CD14-positive monocyte (primary cell): ENCODE measurements around the gene OR8K3. TPM values are rescaled to one million over a fixed set of nuclear protein-coding genes. Genes with fewer than 3 reads are reported as not detected.

Experiments
- DNase-seq, 3 donors: peaks; one replicate each; pipeline ENCODE4 v3.0.0-alpha.2; 2011 to 2022
- H2AFZ ChIP-seq: 2 replicates; pipeline ENCODE4 v1.6.0; 2012; ENCODE audit warnings: mild to moderate bottlenecking, low read depth, low read length, inconsistent platforms; ENCODE audit not compliant: insufficient read depth, poor library complexity, severe bottlenecking
- H3K27ac ChIP-seq, 2 donors: 1 replicate in 1 of 2; 2 replicates in 1 of 2; pipeline ENCODE4 v1.5.1; 2012 to 2013; ENCODE audit warnings: low read length in 2 of 2, control low read depth in 1 of 2, inconsistent platforms in 1 of 2, low read depth in 1 of 2, mild to moderate bottlenecking in 1 of 2
- H3K27me3 ChIP-seq, 2 donors: one replicate each; pipeline versions ENCODE4 v1.6.0 to v1.6.1; 2011 to 2013; ENCODE audit warnings: low read length in 2 of 2; ENCODE audit not compliant: control insufficient read depth in 2 of 2, insufficient read depth in 2 of 2
- H3K36me3 ChIP-seq, 2 donors: replicated peaks in 1 of 2; 1 replicate in 1 of 2; 2 replicates in 1 of 2; pipeline versions ENCODE4 v1.5.1 to v1.6.1; 2012 to 2013; ENCODE audit warnings: low read length in 2 of 2, control low read depth in 1 of 2, inconsistent platforms in 1 of 2, mild to moderate bottlenecking in 1 of 2; ENCODE audit not compliant: insufficient read depth in 2 of 2, control insufficient read depth in 1 of 2
- H3K4me1 ChIP-seq, 2 donors: 1 replicate in 1 of 2; 2 replicates in 1 of 2; pipeline versions ENCODE4 v1.5.1 to v1.6.1; 2012 to 2013; ENCODE audit warnings: low read length in 2 of 2, control low read depth in 1 of 2, inconsistent platforms in 1 of 2, mild to moderate bottlenecking in 1 of 2, moderate library complexity in 1 of 2; ENCODE audit not compliant: insufficient read depth in 2 of 2, control insufficient read depth in 1 of 2
- H3K4me2 ChIP-seq: replicated peaks from 2 replicates; pipeline ENCODE3; 2012; ENCODE audit warnings: low read length, moderate library complexity, mild to moderate bottlenecking; ENCODE audit not compliant: poor library complexity, severe bottlenecking; ENCODE audit errors: extremely low read depth
- H3K4me3 ChIP-seq, 3 experiments: fragments of 200-600 bp in 1 of 3; sonication (generic) in 1 of 3; replicated peaks in 1 of 3; 1 replicate in 2 of 3; 2 replicates in 1 of 3; pipeline ENCODE4 v1.5.1; 2011 to 2013; ENCODE audit warnings: low read length in 3 of 3, mild to moderate bottlenecking in 3 of 3, control low read depth in 2 of 3, low read depth in 2 of 3, inconsistent platforms in 1 of 3, moderate library complexity in 1 of 3
- H3K79me2 ChIP-seq: 2 replicates; pipeline ENCODE4 v1.6.0; 2012; ENCODE audit warnings: mild to moderate bottlenecking, control low read depth, inconsistent platforms, low read length, moderate library complexity; ENCODE audit not compliant: insufficient read depth
- H3K9ac ChIP-seq: 2 replicates; pipeline ENCODE4 v1.6.0; 2017; ENCODE audit warnings: low read length, mild to moderate bottlenecking; ENCODE audit not compliant: insufficient read depth, poor library complexity, severe bottlenecking
- H3K9me3 ChIP-seq, 2 donors: replicated peaks in 1 of 2; 1 replicate in 1 of 2; 2 replicates in 1 of 2; pipeline versions ENCODE4 v1.5.1 to v1.6.1; 2012 to 2013; ENCODE audit warnings: low read length in 2 of 2, control low read depth in 1 of 2; ENCODE audit not compliant: control insufficient read depth in 1 of 2, insufficient read depth in 1 of 2
- H4K20me1 ChIP-seq: 2 replicates; pipeline ENCODE4 v1.6.0; 2012; ENCODE audit warnings: mild to moderate bottlenecking, low read length, control low read depth, moderate library complexity; ENCODE audit not compliant: insufficient read depth
- H3K27ac Mint-ChIP-seq, 7 donors: one replicate each; pipeline ENCODE4 v1.8.0; 2020; ENCODE audit warnings: mild to moderate bottlenecking in 7 of 7, mixed read lengths in 7 of 7, moderate library complexity in 6 of 7, inconsistent platforms in 2 of 7
- H3K27me3 Mint-ChIP-seq, 3 donors: one replicate each; pipeline ENCODE4 v1.8.0; 2021 to 2022; ENCODE audit warnings: low read depth in 3 of 3, mild to moderate bottlenecking in 3 of 3, mixed read lengths in 3 of 3, moderate library complexity in 3 of 3, inconsistent platforms in 1 of 3
- H3K36me3 Mint-ChIP-seq, 2 donors: one replicate each; pipeline ENCODE4 v1.8.0; 2020; ENCODE audit warnings: mixed read lengths in 2 of 2, inconsistent platforms in 1 of 2, mild to moderate bottlenecking in 1 of 2
- H3K4me1 Mint-ChIP-seq: one replicate; pipeline ENCODE4 v1.8.0; 2020; ENCODE audit warnings: mild to moderate bottlenecking, mixed read lengths
- H3K4me3 Mint-ChIP-seq, 2 donors: one replicate each; pipeline ENCODE4 v1.8.0; 2020; ENCODE audit warnings: mild to moderate bottlenecking in 2 of 2, mixed read lengths in 2 of 2, moderate library complexity in 1 of 2
- H3K9me3 Mint-ChIP-seq, 7 donors: one replicate each; pipeline ENCODE4 v1.8.0; 2020 to 2022; ENCODE audit warnings: mixed read lengths in 7 of 7, mild to moderate bottlenecking in 6 of 7, moderate library complexity in 6 of 7, inconsistent platforms in 2 of 7
- CTCF ChIP-seq: fragments of 200-600 bp; IDR thresholded peaks from one replicate; pipeline ENCODE4 v1.8.0; 2022; ENCODE audit warnings: antibody characterized with exemption, mild to moderate bottlenecking
- WGBS: methylation state at CpG from one replicate; pipeline ENCODE4 v1.1.5; 2013; ENCODE audit warnings: missing lambda C conversion rate; ENCODE audit not compliant: insufficient coverage; 5-methylcytosine and 5-hydroxymethylcytosine counted together
- intact Hi-C, 2 donors: fragments of 100-400 bp; cut with micrococcal nuclease; formaldehyde crosslinking; loops; one replicate each; pipeline versions ENCODE4 v1.15.0 to v1.15.1; 2023
- polyA plus RNA-seq, 3 donors: library from polyadenylated mRNA; depleted of rRNA in 1 of 3; unstranded in 2 of 3; stranded (reverse) in 1 of 3; fragments of 300-500 nt in 2 of 3; fragments of >200 nt in 1 of 3; fragmentation: Illumina TruSeq in 2 of 3; gene quantifications; 1 replicate in 2 of 3; 2 replicates in 1 of 3; pipeline ENCODE4 v1.2.3, GENCODE V29; 2012 to 2021

Gene OR8K3
- polyA plus RNA-seq, 3 donors, result not detected

GRCh38 chr11:56331861-56332491 is 17.0 kb downstream of the OR8K3 start:
- H2AFZ ChIP-seq, result no peak overlapping the region
- peaks cover 35 to 36% of the 10 kb centered on the region in 2 donors for H3K9me3 ChIP-seq
- no peak for DNase-seq
- H3K27me3 ChIP-seq, result no peaks in the 10 kb centered on the region
- intact Hi-C loops, result no loop called here
- Mint-ChIP-seq H3K4me1 (no peaks in the 10 kb centered on the region), H3K36me3 (no peaks in the 10 kb centered on the region), H3K27ac (no peak overlapping the region), H3K27me3 (peaks cover 0 to 2% (median 0%) of the 10 kb centered on the region in 3 donors), H3K9me3 (peaks cover 3 to 15% (median 4%) of the 10 kb centered on the region in 7 donors), H3K4me3 (no peak overlapping the region)
- no peaks in the 10 kb centered on the region for H4K20me1 ChIP-seq
- H3K27ac ChIP-seq, result no peak overlapping the region
- H3K79me2 ChIP-seq, result no peaks in the 10 kb centered on the region
- H3K4me1 ChIP-seq, result no peaks in the 10 kb centered on the region
- no peak overlapping the region for H3K9ac ChIP-seq
- H3K4me3 ChIP-seq, result no peak overlapping the region
- no peak overlapping the region for H3K4me2 ChIP-seq
- no peaks in the 10 kb centered on the region for H3K36me3 ChIP-seq
- WGBS, result 87% methylated on average over 33 of the region's 34 CpGs
- TF ChIP-seq CTCF, result no peak

GRCh38 chr11:56333156-56333555 is 18.2 kb downstream of the OR8K3 start:
- Histone ChIP-seq H4K20me1 (no peaks in the 10 kb centered on the region), H2AFZ (no peak overlapping the region), H3K79me2 (no peaks in the 10 kb centered on the region), H3K4me2 (no peak overlapping the region), H3K36me3 (no peaks in the 10 kb centered on the region), H3K4me1 (no peaks in the 10 kb centered on the region), H3K9ac (no peak overlapping the region), H3K4me3 (no peak overlapping the region), H3K9me3 (peaks cover 37 to 44% of the 10 kb centered on the region in 2 donors), H3K27ac (no peak overlapping the region), H3K27me3 (no peaks in the 10 kb centered on the region)
- TF ChIP-seq CTCF, result no peak
- 64% methylated on average over 2 of the region's 3 CpGs for WGBS
- Mint-ChIP-seq H3K27me3 (no peaks in the 10 kb centered on the region), H3K4me1 (no peaks in the 10 kb centered on the region), H3K27ac (no peak overlapping the region), H3K36me3 (no peaks in the 10 kb centered on the region), H3K9me3 (peaks cover 3 to 20% (median 6%) of the 10 kb centered on the region in 7 donors), H3K4me3 (no peak overlapping the region)
- no peak for DNase-seq
- intact Hi-C loops, result no loop called here
